OCI-LY1 (cell line): Measurements from ENCODE around the gene LAYN.

Experiments used
- CTCF ChIP-seq: fragments of 200-600 bp; sonication (generic), shearing (Covaris generic); IDR thresholded peaks from 2 replicates; pipeline ENCODE4 v1.5.1; 2017; ENCODE audit warnings: mild to moderate bottlenecking, antibody characterized with exemption, low read length, moderate library complexity, mixed read lengths
- EZH2 ChIP-seq: fragments of 200-600 bp; sonication (generic), shearing (Covaris generic); IDR thresholded peaks from 2 replicates; pipeline ENCODE4 v1.8.0; 2017; ENCODE audit warnings: borderline replicate concordance, mixed run types, mild to moderate bottlenecking, antibody characterized with exemption, low read length, moderate library complexity, mixed read lengths

- no peak for TF ChIP-seq CTCF
- no peak for TF ChIP-seq EZH2
Measured at GRCh38 chr11:111502611-111503010, 37.9 kb upstream of the LAYN start.
